GM12874 (cell line): ENCODE results near the gene FOXG1.
A peak's percentile ranks its signal among the peaks of the same experiment; 100 is the strongest.

Source experiments
- TF ChIP-seq, protein P1 (sequence below): IDR thresholded peaks from 2 replicates; pipeline ENCODE4 v1.5.1; 2011; ENCODE audit warnings: low read depth, mild to moderate bottlenecking, control low read depth, low read length, moderate library complexity; ENCODE audit not compliant: insufficient read depth

FOXG1 gene

GRCh38 chr14:28751467-28752058 lies 15.0 kb upstream of the FOXG1 start:
- TF ChIP-seq, protein P1, sequence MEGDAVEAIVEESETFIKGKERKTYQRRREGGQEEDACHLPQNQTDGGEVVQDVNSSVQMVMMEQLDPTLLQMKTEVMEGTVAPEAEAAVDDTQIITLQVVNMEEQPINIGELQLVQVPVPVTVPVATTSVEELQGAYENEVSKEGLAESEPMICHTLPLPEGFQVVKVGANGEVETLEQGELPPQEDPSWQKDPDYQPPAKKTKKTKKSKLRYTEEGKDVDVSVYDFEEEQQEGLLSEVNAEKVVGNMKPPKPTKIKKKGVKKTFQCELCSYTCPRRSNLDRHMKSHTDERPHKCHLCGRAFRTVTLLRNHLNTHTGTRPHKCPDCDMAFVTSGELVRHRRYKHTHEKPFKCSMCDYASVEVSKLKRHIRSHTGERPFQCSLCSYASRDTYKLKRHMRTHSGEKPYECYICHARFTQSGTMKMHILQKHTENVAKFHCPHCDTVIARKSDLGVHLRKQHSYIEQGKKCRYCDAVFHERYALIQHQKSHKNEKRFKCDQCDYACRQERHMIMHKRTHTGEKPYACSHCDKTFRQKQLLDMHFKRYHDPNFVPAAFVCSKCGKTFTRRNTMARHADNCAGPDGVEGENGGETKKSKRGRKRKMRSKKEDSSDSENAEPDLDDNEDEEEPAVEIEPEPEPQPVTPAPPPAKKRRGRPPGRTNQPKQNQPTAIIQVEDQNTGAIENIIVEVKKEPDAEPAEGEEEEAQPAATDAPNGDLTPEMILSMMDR, result peak; percentile 66

DNA sequence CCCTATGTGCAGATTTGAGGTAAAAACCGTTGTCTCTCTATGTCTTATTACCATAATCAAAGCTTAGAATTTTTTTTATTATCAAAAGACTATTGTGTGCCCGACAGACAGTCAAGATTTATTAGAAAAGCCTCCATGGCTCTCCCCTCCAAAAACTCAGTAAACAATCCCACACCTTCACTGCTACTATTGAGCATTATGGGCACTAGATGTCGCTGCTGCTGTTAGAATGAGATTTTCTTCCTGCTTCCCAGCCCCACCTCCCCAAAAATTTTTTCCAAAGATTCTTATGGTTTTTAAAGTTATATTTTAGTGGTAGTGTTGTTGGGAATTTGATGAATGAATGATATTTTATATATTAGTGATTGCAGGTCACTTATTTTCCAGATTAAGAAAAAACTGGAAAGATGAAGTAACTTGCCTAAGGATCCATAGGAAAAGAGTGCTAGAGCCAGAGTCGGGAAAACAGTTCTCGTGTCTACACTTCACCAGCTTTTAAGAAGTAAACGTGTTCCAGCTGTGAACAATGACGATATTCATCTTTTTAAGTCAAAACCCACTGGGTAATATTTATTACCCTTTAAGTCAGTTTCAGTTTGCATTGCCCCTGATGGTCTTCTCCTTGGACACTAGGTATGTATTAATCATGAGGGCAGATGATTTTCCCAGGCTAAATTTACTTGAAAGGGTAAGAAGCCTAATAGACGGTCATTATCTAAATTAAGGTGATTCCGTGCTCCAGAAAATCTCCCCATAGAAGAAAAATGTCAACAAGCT lies 12.2 kb upstream of the FOXG1 start:
- TF ChIP-seq, protein P1, result peak; percentile 53; the same call in 1 of the 2 replicates

GRCh38 chr14:28755198-28755815 lies 11.3 kb upstream of the FOXG1 start:
- TF ChIP-seq, protein P1, result no peak

DNA sequence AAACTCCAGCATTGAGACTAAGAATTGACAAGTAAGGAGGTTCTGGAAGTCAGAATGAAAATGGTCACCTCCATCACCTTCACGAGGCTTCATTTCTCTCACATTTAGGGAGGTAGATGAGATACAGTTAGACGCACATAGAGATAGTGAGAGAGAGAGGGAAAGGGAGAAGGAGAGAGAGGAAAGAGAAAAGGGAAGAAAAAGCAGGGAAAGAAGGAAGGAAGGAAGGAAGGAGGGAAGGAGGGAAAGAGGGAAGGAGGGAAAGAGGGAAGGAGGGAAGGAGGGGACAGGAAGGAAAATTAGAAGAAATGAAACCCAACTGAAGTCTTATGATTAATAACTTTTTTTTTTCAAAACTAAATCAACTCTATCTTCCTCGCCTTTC lies 10.7 kb upstream of the FOXG1 start:
- TF ChIP-seq, protein P1, result no peak

DNA sequence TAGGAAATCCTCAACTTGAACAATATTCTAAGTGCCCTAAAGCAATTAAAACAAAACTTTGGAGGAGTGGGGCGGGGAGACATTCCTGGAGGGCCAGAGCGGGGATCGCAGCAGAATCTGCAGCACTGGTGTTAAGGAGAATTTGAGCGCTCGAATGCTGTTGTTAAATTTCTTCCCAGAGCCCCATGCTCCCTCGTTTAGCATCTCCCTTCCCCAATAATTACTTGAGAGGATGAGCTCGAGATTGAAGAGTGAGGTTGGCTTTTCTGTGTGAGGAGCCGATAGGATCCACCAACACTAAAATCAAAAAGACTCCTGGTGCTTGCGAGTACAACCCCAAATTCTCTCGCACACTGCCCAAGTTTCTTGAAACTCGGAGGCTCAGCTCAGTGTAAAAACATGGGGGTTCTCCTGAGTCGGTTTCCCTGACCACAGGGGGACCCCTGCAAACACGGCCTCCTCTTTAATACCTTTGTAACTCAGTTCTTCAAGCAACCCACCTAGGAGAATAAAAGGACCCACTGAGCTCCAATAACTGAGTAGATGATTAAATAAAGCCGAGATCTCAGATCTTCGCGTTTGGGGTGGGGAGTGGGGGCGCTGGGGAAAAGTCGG lies 10.2 kb upstream of the FOXG1 start:
- TF ChIP-seq, protein P1, result no peak

GRCh38 chr14:28756884-28757570 lies 9.6 kb upstream of the FOXG1 start:
- TF ChIP-seq, protein P1, result peak; percentile 55
